Measurements from ENCODE around the gene HACD2.
"Not testable (repeated sequence)": the region's sequence is repeated elsewhere in the genome, so short reads cannot be mapped to it uniquely, and the experiment has no call there.

The HACD2 gene

GRCh38 chr3:123611674-123612073, 26.8 kb upstream of the HACD2 start:
- DNase-seq (ENCODE audit: low read depth): not testable (repeated sequence)

- no peak for DNase-seq (ENCODE audit: low read depth)
These were observed 26.2 kb upstream of the HACD2 start for GRCh38 chr3:123611082-123611481.

GRCh38 chr3:123610331-123610730, 25.5 kb upstream of the HACD2 start:
- no peak for DNase-seq (ENCODE audit: low read depth)

- no peak for DNase-seq (ENCODE audit: low read depth)
These were observed 24.2 kb upstream of the HACD2 start for GRCh38 chr3:123609063-123609462.

GRCh38 chr3:123608263-123608937, 23.5 kb upstream of the HACD2 start:
- no peak for DNase-seq (ENCODE audit: low read depth)

GRCh38 chr3:123606527-123606926, 21.7 kb upstream of the HACD2 start:
- DNase-seq (ENCODE audit: low read depth): no peak

- no peak for DNase-seq (ENCODE audit: low read depth)
These were observed 21.0 kb upstream of the HACD2 start for GRCh38 chr3:123605789-123606234.

- DNase-seq (ENCODE audit: low read depth): not testable (repeated sequence)
These were observed 18.3 kb upstream of the HACD2 start for GRCh38 chr3:123603153-123603552.

DNA sequence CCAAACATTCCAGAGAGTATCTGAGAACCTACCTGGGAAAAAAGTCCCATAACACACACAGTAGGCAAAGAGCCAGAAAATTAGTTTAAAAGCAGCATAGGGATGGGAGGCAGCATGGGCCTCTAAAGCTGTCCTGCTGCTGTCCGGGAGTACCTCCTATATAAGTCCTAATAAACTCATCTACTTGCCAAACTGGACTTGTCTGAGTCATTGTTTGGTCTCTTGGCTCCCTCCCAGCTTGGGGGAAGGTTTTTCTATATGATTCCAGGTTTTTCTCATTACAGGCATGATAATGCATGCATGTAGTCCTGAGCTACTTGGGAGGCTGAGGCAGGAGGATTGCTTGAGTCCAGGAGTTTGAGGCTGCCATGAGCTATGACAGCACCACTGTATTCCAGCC, 17.5 kb upstream of the HACD2 start:
- DNase-seq (ENCODE audit: low read depth): no peak

- DNase-seq (ENCODE audit: low read depth): not testable (repeated sequence)
These were observed 16.0 kb upstream of the HACD2 start for GRCh38 chr3:123600863-123601262.

DNA sequence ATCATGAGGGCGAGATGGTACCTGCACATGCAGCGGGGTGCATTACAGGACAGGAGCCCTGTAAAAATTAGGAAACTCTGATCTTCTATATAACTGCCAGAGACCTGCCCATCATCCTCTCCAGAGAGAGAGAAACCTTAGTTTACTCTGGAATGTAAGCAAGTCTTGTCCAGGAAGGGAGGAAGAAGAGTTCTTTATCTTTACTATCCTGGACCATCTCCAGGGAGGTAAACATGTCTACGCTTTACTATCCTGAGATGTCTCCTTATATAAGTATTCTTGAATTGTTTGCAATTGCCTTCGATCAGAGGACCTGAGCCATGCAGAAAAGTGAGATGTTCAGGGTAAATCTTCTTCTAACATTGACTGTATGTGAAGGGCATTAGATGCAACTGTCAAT, 12.7 kb upstream of the HACD2 start:
- no peak for DNase-seq (ENCODE audit: low read depth)

DNA sequence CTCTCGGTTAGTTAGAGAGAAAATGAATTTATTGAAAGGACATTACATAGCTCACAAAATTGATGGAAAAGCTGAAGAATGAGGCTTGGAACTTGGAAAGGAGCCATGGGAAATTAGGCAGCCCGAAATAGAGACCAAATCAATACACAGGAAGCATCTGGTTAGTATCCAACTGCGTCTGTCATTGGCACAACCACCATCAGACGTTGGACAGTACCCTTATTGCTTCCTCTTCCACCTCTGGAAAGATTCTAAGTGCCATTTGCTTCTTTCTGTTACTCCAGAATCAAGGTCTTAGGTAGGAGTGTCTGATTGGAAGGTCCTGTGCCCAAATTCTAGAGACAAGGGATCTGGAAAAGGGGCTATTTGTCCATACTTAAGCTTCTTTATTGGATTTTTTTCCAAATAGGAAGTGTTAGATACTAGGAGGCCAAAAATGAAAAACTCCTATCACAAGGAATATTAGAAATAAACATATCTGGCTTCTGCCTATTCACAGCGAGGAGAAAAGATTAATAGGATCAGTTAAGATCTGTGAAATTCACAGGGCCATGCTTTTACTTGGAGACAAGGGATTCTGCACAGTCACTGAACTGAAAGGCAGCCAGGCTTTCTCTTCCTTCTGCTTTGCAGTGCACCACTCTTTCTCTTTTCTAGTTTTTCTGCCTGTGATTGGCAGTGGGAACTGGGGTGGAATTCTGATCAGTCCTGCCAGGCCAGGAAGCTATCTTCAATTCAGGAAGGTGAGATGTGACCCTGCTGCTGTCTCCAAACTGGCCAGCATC, 10.7 kb upstream of the HACD2 start:
- DNase-seq (ENCODE audit: low read depth): no peak

- no peak for DNase-seq (ENCODE audit: low read depth)
These were observed 8.5 kb upstream of the HACD2 start for GRCh38 chr3:123593381-123593780.

- no peak for DNase-seq (ENCODE audit: low read depth)
These were observed 6.0 kb upstream of the HACD2 start for GRCh38 chr3:123590685-123591450.

GRCh38 chr3:123587401-123587800, 2.5 kb upstream of the HACD2 start:
- DNase-seq (ENCODE audit: low read depth): no peak

DNA sequence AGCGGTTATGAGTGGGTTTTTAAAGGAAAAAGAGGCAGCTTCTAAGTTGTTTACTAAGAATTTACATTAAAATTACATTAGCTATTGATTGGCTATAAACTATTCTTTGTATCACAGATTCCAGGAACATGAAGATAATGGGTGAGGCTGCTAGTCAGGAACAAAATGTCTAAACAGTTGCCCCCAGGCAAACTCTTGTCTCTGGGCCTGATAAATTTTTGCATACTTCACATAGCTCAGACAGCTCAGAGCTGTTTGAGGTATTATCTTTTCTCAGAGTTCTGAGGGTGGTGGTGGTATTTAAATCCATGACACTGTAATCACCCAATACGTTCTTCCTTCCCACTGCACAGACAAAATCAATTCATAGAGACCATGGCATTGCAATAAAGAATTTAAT, 2.1 kb upstream of the HACD2 start:
- DNase-seq (ENCODE audit: low read depth): no peak

DNA sequence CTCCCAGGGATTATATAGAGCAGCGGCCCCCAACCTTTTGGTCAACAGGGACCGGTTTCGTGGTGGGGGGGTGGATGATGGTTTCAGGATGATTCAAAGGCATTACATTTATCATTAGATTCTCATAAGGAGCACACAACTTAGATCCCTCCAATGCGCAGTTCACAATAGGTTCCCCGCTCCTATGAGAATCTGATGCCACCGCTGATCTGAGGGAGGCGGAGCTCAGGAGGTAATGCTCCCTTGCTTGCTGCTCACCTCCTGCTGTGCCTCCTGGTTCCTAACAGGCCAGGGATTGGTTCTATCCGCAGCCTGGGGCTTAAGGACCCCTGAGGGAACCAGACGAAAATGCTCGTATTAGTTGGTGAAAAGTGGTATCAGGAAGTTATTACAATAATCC, 1.3 kb upstream of the HACD2 start:
- DNase-seq (ENCODE audit: low read depth): no peak

DNA sequence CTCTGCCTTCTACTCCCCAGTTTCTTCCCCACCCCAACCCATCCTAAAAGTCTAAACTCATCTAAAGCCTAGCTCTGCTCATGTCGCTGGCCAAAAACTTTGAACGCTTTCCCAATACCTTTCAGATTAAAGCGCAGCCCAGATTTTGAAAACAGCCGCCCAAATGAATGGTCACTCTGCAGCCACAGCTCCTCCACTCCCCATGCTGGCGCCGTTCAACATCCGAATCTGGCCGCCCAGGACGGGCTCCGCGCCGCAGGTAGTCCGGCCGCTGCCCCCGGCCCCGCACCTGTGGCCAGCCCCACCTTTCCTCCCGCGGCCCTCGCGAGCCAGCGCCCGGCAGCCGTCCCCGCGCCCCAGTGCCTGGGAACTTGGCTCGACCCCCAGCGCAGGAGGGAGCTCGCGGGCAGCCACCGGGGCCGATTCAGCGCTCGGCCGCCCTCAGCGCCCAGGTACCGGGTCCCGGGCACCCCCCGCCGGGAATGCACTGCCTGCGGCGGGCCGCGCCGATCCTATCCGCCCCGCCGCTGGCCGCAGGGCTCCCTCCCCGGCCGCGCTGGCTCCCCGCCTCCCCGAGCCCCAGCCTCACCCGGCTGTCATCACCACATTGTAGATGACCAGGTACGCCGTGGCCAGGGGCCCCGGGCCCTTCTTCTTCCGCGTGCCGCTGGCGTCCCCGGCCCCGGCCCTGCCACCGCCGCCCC, 417 bp downstream of the HACD2 start:
- DNase-seq (ENCODE audit: low read depth): no peak

GRCh38 chr3:123583561-123583960, 1.3 kb downstream of the HACD2 start:
- no peak for DNase-seq (ENCODE audit: low read depth)

DNA sequence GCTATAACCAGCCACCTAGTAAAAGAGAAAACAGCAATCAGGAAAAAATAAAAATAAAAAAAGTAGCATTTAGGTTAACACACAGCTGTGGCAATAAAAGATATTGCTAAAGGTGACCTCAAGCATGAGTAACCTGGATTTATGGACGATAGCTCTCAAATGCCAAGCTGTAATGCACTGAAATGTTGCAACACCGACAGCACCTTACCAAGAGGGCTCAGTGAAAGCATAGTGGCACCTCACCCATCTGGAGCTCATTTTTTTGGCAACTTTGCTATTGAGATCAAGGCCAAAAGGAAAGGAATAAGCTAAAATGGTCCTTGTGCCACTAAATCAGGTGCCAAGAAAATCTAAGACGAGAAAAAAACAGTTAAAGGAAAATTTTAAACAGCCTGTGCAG, 2.5 kb downstream of the HACD2 start:
- DNase-seq (ENCODE audit: low read depth): no peak

DNA sequence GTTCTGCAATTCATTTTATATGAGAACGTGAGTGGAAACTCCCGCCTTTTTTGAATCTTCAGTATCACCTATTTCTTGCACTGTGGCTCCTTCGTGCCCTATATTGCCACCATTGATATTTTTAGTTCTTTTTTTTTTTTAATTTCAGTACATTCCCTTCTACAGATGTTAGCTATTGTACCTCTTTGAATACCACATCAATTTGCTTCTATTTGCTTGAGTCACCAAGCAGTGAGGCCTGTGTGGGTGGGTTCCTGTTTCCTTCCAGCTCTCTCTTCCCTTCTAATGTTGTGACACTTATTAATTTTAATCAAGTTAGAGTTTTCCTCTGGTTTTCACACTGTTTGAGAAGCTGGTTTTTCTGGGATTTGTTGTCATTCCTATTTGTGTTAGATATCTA, 8.7 kb downstream of the HACD2 start:
- DNase-seq (ENCODE audit: low read depth): no peak

DNA sequence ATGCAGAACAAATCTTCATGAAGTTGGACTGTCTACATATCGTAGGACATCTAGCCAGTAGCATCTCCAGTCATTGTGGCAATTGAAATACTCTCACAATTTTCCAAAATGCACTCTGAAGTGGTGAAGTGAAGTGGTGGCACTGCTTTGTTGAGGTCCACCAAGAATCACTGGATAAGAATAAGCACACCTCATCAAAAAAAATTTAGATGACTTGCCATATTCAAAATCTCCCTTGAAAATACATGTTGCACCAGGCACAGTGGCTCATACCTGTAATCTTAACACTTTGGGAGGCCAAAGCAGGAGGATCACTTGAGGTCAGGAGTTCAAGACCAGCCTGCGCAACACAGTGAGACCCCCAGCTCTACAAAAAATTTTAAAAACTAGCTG, 12.9 kb downstream of the HACD2 start:
- no peak for DNase-seq (ENCODE audit: low read depth)

Data from activated gamma-delta T cell treated with anti-CD3 and anti-CD28 coated beads, Interleukin-2, amount 50 U/mL, for 16 hours (primary cell).